GM18499 (cell line): ENCODE data around the gene FAM124A.

Source experiments
- ATAC-seq: cut with Tn5 transposase; IDR thresholded peaks from one replicate; pipeline ENCODE4 v1.9.1; 2021; ENCODE audit warnings: moderate number of reproducible peaks; ENCODE audit not compliant: insufficient read depth, unreplicated experiment

FAM124A gene, protein sequence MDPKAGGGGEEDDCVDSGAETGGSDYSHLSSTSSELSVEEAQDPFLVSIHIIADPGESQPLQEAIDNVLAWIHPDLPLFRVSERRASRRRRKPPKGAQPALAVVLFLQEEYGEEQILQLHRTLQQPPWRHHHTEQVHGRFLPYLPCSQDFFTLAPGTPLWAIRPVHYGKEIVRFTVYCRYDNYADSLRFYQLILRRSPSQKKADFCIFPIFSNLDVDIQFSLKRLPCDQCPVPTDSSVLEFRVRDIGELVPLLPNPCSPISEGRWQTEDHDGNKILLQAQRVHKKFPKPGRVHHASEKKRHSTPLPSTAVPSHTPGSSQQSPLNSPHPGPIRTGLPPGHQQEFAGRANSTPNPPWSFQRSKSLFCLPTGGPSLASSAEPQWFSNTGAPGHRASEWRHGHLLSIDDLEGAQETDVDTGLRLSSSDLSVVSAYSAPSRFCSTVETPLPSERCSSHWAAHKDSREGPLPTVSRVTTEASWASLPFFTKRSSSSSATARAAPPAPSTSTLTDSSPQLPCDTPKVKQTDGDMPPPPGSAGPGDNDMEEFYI

DNA sequence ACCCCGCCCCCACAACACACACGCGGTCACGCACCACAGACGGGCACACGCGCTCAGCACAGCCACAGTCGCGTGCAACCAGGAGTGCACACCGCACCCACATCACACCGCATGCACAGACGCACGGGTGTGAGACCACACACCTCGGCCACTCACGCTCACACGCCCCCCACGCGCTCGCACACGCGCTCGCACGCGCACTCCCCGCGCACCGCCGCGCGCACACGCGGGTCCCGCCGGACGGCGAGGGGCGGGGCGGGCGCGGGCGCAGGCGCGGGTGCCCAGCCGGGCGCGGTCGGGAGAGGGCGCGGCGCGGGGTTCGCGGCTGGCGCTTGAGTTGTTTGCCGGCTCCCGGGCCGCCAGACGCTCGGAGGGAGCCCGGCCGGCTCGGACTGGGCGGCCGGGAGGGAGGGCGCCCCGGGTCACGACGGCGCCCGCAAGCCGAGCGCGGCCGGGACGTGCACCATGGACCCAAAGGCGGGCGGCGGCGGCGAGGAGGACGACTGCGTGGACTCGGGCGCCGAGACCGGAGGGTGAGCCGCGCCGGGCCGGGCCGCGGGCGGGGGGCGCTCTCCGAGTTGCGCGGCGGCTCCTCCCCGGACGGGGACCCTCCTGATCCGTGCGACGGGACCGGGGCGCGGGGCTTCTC is at the start of gene FAM124A:
TSS of gene FAM124A (plus strand) at position 362 of the 649 bp plus-strand sequence. CDS start at position 466, 104 bp downstream.
- ATAC-seq, result no peak

- no peak for ATAC-seq
Measured at GRCh38 chr13:51175021-51175420, 47.2 kb upstream of the FAM124A start.

DNA sequence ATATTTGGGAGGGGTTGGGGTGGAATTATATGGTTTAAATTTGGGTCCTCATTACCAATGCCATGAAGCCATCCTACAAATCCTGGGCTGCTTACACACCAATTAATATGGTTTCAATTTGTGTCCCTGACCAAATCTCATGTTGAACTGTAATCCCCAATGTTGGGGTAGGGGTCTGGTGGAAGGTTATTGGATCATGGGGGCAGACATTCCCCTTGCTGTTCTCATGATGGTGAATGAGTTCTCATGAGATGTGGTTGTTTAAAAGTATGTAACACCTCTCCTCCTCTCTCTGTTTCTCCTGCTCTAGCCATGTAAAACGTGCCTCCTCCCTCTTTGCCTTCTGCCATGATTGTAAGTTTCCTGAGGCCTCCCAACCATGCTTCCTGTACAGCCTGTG is 46.6 kb upstream of the FAM124A start:
- no peak for ATAC-seq

GRCh38 chr13:51177188-51177587 is 45.0 kb upstream of the FAM124A start:
- no peak for ATAC-seq

DNA sequence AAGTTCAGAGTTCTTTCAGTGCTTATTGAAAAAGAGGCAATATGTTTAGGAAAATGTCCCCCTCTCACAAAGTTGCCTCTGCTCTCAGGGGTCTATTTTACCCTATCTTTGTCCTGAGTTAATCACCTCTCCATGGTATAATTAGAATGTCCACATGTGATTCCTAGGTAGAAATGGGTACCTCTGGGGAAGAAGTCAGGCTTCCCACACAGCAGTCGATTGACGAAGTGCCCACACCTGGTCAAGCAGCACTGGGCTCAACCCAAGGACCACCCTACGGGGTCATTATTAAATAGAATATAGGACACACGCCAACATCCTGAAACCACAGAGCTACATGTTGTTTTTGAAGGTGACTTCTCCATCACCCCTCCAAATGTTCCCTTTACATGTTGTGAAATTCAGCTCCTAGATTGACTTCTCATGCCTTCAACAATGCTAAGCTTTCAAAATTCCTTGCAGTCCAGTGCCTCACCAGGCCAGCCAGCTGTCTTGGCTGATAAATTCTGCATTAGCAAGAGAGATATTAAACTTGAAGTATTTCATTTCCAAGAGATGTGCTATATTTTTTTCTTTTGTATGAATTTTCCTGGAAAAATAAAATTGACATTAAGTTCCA is 43.6 kb upstream of the FAM124A start:
- ATAC-seq, result no peak

DNA sequence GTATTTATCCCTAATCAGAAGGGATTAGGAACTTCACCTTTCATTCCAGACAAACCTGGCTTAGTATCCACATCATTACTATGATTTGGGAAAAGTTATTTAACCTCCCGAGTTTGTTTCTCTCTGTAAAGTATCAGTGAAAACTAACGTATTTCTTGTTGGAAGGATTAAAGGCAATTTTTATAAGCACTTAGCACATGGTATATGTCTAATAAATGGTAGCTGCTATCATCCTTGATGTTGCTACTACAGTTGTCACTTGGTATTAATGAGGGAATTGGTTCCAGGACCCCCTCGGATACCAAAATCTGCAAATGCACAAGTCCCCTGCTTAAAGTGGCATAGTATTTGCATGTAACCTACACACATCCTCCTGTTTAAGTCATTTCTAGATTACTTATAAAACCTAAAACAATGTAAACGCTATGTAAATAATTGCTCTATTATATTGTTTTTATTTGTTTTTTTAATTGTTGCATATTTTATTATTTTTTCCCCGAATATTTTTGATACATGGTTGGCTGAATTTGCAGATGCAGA is 42.7 kb upstream of the FAM124A start:
- no peak for ATAC-seq

DNA sequence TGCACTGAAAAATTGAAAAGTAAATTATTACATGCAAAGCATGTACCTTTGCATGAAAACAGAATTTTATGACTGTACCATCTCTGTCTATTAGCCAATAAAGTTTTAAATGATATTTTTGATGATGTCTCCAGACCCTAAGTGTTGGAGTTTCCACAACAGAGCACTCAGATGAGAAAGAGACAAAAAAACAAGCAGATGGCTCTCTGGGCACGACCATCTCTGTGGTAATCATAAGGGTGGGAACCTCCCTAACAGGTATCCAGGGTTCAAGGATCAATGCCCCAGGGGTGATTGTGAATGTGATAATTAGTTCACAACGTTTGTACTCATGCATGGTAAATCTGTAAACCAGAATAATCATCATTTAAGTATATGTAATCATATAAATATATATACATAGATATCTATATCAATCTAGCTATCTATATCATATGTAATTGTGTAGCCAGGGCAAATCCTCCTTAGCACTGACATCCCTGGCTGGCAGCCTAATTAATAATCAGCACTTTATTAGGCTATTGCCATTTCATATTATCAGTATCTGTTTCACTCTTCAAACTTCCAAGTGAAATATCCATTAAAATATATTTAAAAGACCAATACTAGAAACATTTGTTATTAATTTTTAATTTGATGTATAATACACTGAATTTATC is 41.2 kb upstream of the FAM124A start:
- no peak for ATAC-seq

- no peak for ATAC-seq
Measured at GRCh38 chr13:51181786-51182383, 40.3 kb upstream of the FAM124A start.

DNA sequence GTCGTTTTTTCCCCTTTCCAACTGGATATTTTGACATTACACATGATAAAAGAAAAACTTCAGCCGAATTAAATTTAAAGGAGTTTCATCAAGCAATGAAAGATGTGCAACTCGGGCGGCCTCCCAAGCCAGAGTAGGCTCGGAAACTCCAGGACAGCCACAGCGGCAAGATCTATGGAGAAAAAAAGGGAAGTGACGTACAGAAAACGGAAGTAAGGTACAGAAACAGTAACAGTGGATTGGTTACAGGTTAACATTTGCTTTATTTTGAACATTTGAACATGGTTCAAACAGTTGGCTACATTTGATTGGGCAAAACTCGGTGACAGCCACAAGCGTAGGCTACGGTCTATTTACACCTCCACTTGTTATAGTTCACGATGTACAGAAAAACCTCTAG is 30.5 kb upstream of the FAM124A start:
- no peak for ATAC-seq

GRCh38 chr13:51192348-51192747 is 29.9 kb upstream of the FAM124A start:
- no peak for ATAC-seq

GRCh38 chr13:51193387-51193786 is 28.8 kb upstream of the FAM124A start:
- ATAC-seq, result no peak

GRCh38 chr13:51194942-51195341 is 27.3 kb upstream of the FAM124A start:
- no peak for ATAC-seq

DNA sequence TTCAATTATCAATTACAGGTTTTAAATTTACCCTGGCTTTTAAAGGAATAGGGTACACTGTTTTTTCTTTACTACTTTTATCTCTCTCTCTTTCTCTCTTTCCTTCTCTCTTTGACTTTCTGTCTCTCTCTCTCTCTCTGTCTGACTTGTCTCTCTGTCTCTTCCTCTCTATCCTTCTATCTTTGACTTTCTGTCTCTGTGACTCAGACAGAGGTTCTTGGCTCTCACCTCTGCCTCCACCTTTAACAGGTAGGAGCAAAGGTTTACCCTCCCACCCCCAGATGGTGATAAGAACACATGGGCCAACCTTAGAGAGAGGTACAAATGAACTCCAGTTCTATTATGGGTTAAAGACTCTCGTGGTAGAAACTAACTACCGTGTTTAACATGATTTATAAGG is 20.3 kb upstream of the FAM124A start:
- no peak for ATAC-seq

- ATAC-seq, result no peak
Measured at GRCh38 chr13:51202477-51203046, 19.6 kb upstream of the FAM124A start.

GRCh38 chr13:51206584-51206983 is 15.6 kb upstream of the FAM124A start:
- no peak for ATAC-seq

- no peak for ATAC-seq
Measured at GRCh38 chr13:51207881-51208280, 14.3 kb upstream of the FAM124A start.

- no peak for ATAC-seq
Measured at GRCh38 chr13:51208716-51209115, 13.5 kb upstream of the FAM124A start.

GRCh38 chr13:51211910-51212309 is 10.3 kb upstream of the FAM124A start:
- no peak for ATAC-seq

DNA sequence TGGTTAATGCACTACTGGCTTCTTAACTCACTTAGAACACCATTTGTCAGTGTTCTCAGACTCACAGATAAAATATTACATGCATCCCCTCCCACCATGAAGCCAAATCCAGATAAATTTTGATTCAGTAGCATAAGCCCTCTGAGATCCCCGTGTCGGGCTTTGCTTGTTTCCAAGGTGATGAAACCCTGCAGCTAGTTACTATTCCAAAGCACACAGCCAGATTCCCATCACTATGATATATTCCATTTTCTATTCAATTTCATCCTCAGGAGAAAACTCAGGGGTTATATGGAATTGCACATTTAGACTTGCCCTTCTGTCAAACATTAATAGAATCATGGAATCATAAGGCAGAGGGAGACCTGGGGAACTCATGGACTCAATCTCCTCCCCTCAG is 9.4 kb upstream of the FAM124A start:
- ATAC-seq, result no peak
